Endothelial cell of umbilical vein (primary cell): ENCODE data around the gene VMP1. TPM values are rescaled to one million over a fixed set of nuclear protein-coding genes. Genes with fewer than 3 reads are reported as not detected.

ENCODE experiments used
- BruUV-seq: library from RNA; stranded (reverse); fragments of 400-500 nt; replicated peaks from 2 replicates; lab custom pipeline; 2021; lab: Mats Ljungman, UMichigan
- CTCF ChIA-PET: fragments of 300-600, 350-600 bp; sonication (Branson Sonifier 250); formaldehyde crosslinking; loops from one replicate; lab custom pipeline; 2021; ENCODE audit warnings: antibody characterized with exemption, inconsistent platforms; lab: Charles Lee
- POLR2A ChIA-PET: fragments of 300-600, 350-600 bp; sonication (Branson Sonifier 250); formaldehyde crosslinking; loops from one replicate; lab custom pipeline; 2021; ENCODE audit warnings: antibody characterized with exemption, inconsistent platforms; lab: Charles Lee
- DNase-seq: peaks from one replicate; pipeline ENCODE4 v3.0.0-alpha.2; 2011; ENCODE audit warnings: low read depth, low spot score
- FAIRE-seq: peaks from 2 replicates; lab custom pipeline; 2011; peaks lifted over from hg19 to GRCh38; lab: Jason Lieb, UNC
- H2AFZ ChIP-seq: 2 replicates; pipeline ENCODE4 v1.6.0; 2012; ENCODE audit warnings: low read depth, low read length, control low read depth, inconsistent platforms
- H3K27ac ChIP-seq: 2 replicates; pipeline ENCODE4 v1.5.1; 2011; ENCODE audit warnings: low read depth, mild to moderate bottlenecking, control low read depth, low read length, moderate library complexity; ENCODE audit not compliant: insufficient read depth
- H3K27me3 ChIP-seq, 2 experiments: 2 replicates each; pipeline versions ENCODE4 v1.6.0 to v1.6.1; 2011; ENCODE audit warnings: low read length in 2 of 2, mixed read lengths in 1 of 2; ENCODE audit not compliant: control insufficient read depth in 2 of 2, insufficient read depth in 2 of 2
- H3K36me3 ChIP-seq, 2 experiments: 2 replicates in 1 of 2; 3 replicates in 1 of 2; pipeline ENCODE4 v1.5.1; 2011; ENCODE audit warnings: low read length in 2 of 2, mild to moderate bottlenecking in 1 of 2, moderate library complexity in 1 of 2; ENCODE audit not compliant: control insufficient read depth in 2 of 2, insufficient read depth in 2 of 2; ENCODE audit errors: extremely low read depth in 1 of 2
- H3K4me1 ChIP-seq: 3 replicates; pipeline ENCODE4 v1.5.1; 2011; ENCODE audit warnings: mild to moderate bottlenecking, low read length; ENCODE audit not compliant: control insufficient read depth, insufficient read depth; ENCODE audit errors: extremely low read depth
- H3K4me2 ChIP-seq: 2 replicates; pipeline ENCODE4 v1.6.1; 2011; ENCODE audit warnings: low read length, control low read depth, mixed read lengths; ENCODE audit not compliant: insufficient read depth
- H3K4me3 ChIP-seq, 3 experiments: fragments of 200-600 bp in 1 of 3; sonication (generic), shearing (Covaris generic) in 1 of 3; replicated peaks in 1 of 3; 2 replicates each; pipeline ENCODE4 v1.5.1; 2011 to 2016; ENCODE audit warnings: control low read depth in 3 of 3, low read length in 3 of 3, mild to moderate bottlenecking in 2 of 3, inconsistent platforms in 1 of 3, low read depth in 1 of 3, moderate library complexity in 1 of 3; ENCODE audit not compliant: insufficient read depth in 1 of 3
- H3K79me2 ChIP-seq: 2 replicates; pipeline ENCODE4 v1.6.0; 2012; ENCODE audit warnings: low read length, inconsistent platforms; ENCODE audit not compliant: control insufficient read depth, insufficient read depth
- H3K9ac ChIP-seq: replicated peaks from 2 replicates; pipeline ENCODE3; 2011; ENCODE audit warnings: low read length, control low read depth; ENCODE audit not compliant: insufficient read depth; ENCODE audit errors: extremely low read depth
- H3K9me1 ChIP-seq: replicated peaks from 3 replicates; pipeline ENCODE4 v1.6.0; 2011; ENCODE audit warnings: mild to moderate bottlenecking, low read length; ENCODE audit not compliant: control insufficient read depth, insufficient read depth; ENCODE audit errors: extremely low read depth
- H3K9me3 ChIP-seq: replicated peaks from 2 replicates; pipeline ENCODE4 v1.5.1; 2012; ENCODE audit warnings: low read length, inconsistent platforms; ENCODE audit not compliant: control insufficient read depth, insufficient read depth
- H4K20me1 ChIP-seq: replicated peaks from 2 replicates; pipeline ENCODE3; 2011; ENCODE audit warnings: mild to moderate bottlenecking, low read length; ENCODE audit not compliant: control insufficient read depth, insufficient read depth; ENCODE audit errors: extremely low read depth
- EZH2 ChIP-seq: IDR thresholded peaks from 2 replicates; pipeline ENCODE4 v1.6.1; 2012; ENCODE audit warnings: borderline replicate concordance, low read depth, mild to moderate bottlenecking, moderate library complexity, low read length, inconsistent platforms; ENCODE audit not compliant: severe bottlenecking
- FOS ChIP-seq: IDR thresholded peaks from 2 replicates; pipeline ENCODE4 v1.6.1; 2011; ENCODE audit warnings: mild to moderate bottlenecking, low read length, moderate library complexity, borderline replicate concordance; ENCODE audit not compliant: insufficient read depth
- GATA2 ChIP-seq: IDR thresholded peaks from 2 replicates; pipeline ENCODE4 v1.7.0; 2011; ENCODE audit warnings: low read depth, mild to moderate bottlenecking, moderate library complexity, mixed read lengths, low read length; ENCODE audit not compliant: insufficient read length, insufficient read depth
- JUN ChIP-seq: IDR thresholded peaks from 2 replicates; pipeline ENCODE4 v1.6.1; 2011; ENCODE audit warnings: borderline replicate concordance, low read depth; ENCODE audit not compliant: insufficient read length, insufficient read depth
- MAX ChIP-seq: IDR thresholded peaks from 2 replicates; pipeline ENCODE4 v1.6.1; 2011; ENCODE audit not compliant: insufficient read depth, insufficient read length
- MYC ChIP-seq: IDR thresholded peaks from one replicate; pipeline ENCODE4 v1.6.1; 2011; ENCODE audit warnings: mild to moderate bottlenecking, low read depth, low read length
- POLR2A ChIP-seq: IDR thresholded peaks from 2 replicates; pipeline ENCODE4 v1.6.1; 2012; ENCODE audit warnings: low read depth, mild to moderate bottlenecking, control low read depth, low read length
- POLR2AphosphoS5 ChIP-seq: IDR thresholded peaks from 2 replicates; pipeline ENCODE4 v1.6.1; 2012; ENCODE audit warnings: low read depth, mild to moderate bottlenecking, control low read depth, low read length, moderate library complexity; ENCODE audit not compliant: insufficient read depth
- dilution Hi-C: fragments of 300-500 bp; cut with MboI; formaldehyde crosslinking; loops from one replicate; pipeline ENCODE4 v1.15.0; 2019; ENCODE audit warnings: low sequenced_read_pairs; ENCODE audit not compliant: extremely low pct_ligation_motif_present
- intact Hi-C: fragments of 100-400 bp; cut with micrococcal nuclease; formaldehyde crosslinking; loops from one replicate; pipeline ENCODE4 v1.10.0; 2022
- polyA plus RNA-seq, 4 experiments: library from polyadenylated mRNA; depleted of rRNA in 3 of 4; stranded (reverse) in 3 of 4; unstranded in 1 of 4; fragments of >200 nt; gene quantifications; 2 replicates each; pipeline versions ENCODE4 v1.2.1 to v1.2.3, GENCODE V29; 2011 to 2012; ENCODE audit warnings: missing spikeins in 1 of 4
- total RNA-seq: library from RNA; stranded (reverse); gene quantifications from 2 replicates; pipeline ENCODE4 v1.2.3, GENCODE V29; 2021
- TF ChIP-seq, protein P1 (sequence below), 2 donors: IDR thresholded peaks; 1 replicate in 1 of 2; 2 replicates in 1 of 2; pipeline ENCODE4 v1.5.1; 2011; ENCODE audit warnings: low read length in 2 of 2, mild to moderate bottlenecking in 2 of 2, moderate library complexity in 2 of 2, control low read depth in 1 of 2, inconsistent platforms in 1 of 2, low read depth in 1 of 2; ENCODE audit not compliant: insufficient read depth in 1 of 2; ENCODE audit errors: extremely low read depth in 1 of 2

The VMP1 gene
- total and polyA plus RNA-seq, 2 donors (not counting 3 experiments of a cell fraction or from before 2014, with no cell fraction given) = 138 to 270 TPM

- H2AFZ ChIP-seq = peak overlapping the region; percentile 10
- H3K9me3 ChIP-seq = no peaks in the 10 kb centered on the region
- BruUV-seq = TSS peak; percentile 48
- peak overlapping the region; percentile 93 for H3K4me2 ChIP-seq
- H3K79me2 ChIP-seq = peaks cover 93% of the 10 kb centered on the region
- FAIRE-seq (no peak), DNase-seq (no peak)
- no peaks in the 10 kb centered on the region for H3K9me1 ChIP-seq
- ChIA-PET CTCF (interaction anchor here (0.5 to 3.6 kb wide), 8 partner anchors 18 to 206 kb away, joined by 3 to 39 read pairs (median 4); no protein-coding TSS in a partner anchor), POLR2A (interaction anchor here (0.6 to 1.4 kb wide), 8 partner anchors 10 to 145 kb away, joined by 3 to 7 read pairs (median 3); partner anchors contain the start of gene CLTC)
- H3K27ac ChIP-seq = peak overlapping the region; percentile 97
- peak overlapping the region; percentile 59 to 90 (median 89) for H3K4me3 ChIP-seq
- no peaks in the 10 kb centered on the region for H4K20me1 ChIP-seq
- H3K36me3 ChIP-seq = no peaks in the 10 kb centered on the region
- no peaks in the 10 kb centered on the region for H3K27me3 ChIP-seq
- H3K4me1 ChIP-seq = peaks cover 26% of the 10 kb centered on the region
- dilution Hi-C loops = no loop called here
- peak overlapping the region; percentile 99 for H3K9ac ChIP-seq
- intact Hi-C loops = loop anchor here (1.0 to 10.0 kb wide), 5 partner anchors 89 to 551 kb away; partner anchors contain the start of genes CLTC, PRR11, SKA2 and YPEL2
- TF ChIP-seq JUN (no peak), EZH2 (no peak), MAX (no peak), GATA2 (no peak), MYC (no peak), FOS (no peak), POLR2AphosphoS5 (no peak), POLR2A (no peak)
- TF ChIP-seq, protein P1, sequence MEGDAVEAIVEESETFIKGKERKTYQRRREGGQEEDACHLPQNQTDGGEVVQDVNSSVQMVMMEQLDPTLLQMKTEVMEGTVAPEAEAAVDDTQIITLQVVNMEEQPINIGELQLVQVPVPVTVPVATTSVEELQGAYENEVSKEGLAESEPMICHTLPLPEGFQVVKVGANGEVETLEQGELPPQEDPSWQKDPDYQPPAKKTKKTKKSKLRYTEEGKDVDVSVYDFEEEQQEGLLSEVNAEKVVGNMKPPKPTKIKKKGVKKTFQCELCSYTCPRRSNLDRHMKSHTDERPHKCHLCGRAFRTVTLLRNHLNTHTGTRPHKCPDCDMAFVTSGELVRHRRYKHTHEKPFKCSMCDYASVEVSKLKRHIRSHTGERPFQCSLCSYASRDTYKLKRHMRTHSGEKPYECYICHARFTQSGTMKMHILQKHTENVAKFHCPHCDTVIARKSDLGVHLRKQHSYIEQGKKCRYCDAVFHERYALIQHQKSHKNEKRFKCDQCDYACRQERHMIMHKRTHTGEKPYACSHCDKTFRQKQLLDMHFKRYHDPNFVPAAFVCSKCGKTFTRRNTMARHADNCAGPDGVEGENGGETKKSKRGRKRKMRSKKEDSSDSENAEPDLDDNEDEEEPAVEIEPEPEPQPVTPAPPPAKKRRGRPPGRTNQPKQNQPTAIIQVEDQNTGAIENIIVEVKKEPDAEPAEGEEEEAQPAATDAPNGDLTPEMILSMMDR (IDR thresholded peaks at IDR 0.05; ENCODE audit: extremely low read depth in 1 of 2, insufficient read depth in 1 of 2, low read depth in 1 of 2, low read length in 2 of 2) = no peak
Observed at GRCh38 chr17:59707971-59708430, 547 bp downstream of the VMP1 start.
